GM18870 (cell line): ENCODE results near the gene CDK8.

Experiments
- ATAC-seq: cut with Tn5 transposase; IDR thresholded peaks from one replicate; pipeline ENCODE4 v1.9.1; 2021; ENCODE audit warnings: moderate library complexity; ENCODE audit not compliant: unreplicated experiment

The CDK8 gene

DNA sequence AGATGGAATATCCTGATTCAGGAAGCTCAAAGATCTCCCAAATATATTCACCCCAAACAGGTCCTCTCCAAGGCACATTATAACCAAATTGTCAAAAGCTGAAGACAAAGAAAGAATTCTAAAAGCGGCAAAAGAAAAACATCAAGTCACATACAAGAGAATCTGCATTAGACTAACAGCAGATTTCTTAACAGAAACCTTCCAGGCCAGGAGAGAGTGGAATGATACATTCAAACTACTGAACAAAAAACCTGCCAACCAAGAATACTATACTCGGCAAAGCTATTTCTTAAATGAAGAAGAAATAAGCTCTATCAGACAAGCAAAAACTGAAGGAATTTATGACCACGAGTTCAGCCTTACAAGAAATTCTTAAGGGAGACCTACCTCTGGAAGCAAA, 183.0 kb downstream of the CDK8 start:
- ATAC-seq = no peak

DNA sequence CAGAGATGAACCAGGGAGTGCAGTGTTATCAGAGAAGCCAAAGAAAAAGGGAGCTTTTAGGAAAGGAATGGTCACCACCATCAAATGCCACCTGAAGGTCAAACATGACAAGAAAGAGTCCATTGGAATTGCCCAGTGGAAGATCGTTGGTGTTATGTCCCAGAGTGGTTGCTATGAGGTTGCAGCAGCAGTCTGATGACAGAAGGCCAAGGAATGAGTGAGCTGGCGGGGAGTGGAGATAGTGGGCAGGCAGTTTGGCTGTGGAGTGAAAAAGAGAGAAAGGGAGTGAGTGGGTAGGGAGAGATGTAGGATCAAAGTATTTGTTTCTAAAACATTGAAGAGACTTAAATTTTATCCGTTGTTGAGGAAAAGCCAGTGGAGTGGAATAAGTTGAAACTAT, 186.2 kb downstream of the CDK8 start:
- no peak for ATAC-seq

DNA sequence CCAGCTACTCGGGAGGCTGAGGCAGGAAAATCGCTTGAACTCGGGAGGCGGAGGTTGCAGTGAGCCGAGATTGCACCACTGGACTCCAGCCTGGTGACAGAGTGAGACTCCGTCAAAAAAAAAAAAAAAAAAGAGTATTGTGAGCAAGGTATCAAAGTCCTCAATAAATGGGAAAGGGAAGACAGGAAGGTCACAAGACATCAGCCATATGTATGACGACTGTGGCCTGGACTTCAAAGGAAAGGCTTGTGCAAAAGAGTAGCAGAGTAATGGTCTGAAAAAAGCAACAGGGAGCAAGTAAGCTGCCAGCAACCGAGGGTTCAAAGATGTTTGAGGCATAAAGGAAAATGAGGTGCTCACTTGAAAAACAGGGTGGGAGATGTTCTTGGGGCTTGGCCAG, 187.5 kb downstream of the CDK8 start:
- no peak for ATAC-seq

DNA sequence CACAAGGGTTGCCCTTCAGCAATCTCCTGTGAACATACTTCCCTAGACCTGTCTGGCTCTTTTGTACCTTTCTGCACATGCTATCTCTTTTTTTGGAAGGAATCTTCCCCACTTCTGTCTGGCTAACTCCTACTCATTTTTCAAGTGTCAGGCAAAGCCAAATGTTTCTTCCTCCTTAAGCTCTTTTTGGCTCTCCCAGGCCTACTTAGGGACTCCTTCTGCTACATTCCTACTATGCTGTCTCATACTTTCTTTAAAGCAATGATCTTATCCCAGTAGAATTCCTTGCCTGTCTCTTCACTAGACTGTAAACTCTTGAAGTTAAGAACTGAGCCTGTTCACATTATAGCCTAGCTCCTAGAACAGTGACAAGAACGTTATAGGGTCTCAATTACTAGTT, 188.6 kb downstream of the CDK8 start:
- ATAC-seq = no peak

DNA sequence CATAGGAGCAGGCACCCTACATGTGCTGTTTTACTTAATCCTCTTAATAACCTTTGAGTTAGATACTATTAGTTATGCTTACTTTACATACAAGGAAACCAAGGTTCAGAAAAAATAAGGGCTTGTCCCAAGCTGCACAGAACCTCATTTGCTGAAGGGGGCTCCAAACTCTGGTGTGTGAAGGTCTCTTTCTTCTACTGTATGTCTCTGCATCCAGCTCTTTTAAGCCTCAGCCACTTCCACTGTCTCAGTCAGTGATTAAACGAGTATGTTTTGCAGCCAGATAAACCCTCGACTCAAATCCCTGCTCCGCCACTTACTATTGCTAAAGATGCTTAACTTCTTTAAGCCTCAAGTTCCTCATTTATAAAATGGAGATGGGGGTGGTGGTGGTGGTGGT, 191.2 kb downstream of the CDK8 start:
- no peak for ATAC-seq

GRCh38 chr13:26446751-26447150, 192.8 kb downstream of the CDK8 start:
- ATAC-seq = no peak

DNA sequence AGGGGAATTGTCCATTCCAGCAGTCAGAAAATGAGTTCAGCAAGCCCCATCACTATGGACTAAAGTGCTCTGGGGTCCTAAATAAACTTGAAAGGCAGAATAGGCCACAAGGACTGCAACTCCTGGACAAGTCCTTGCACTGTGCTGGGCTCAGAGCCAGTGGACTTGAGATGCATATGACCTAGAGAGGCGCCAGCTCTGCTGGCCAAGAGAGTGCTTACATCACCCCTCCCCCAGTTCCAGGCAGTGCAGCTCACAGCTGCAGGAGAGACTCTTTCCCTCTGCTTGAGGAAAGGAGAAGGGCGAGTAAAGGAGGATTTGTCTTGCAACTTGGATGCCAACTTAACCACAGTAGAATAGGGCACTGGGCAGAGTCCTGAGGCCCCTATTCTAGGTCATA, 194.1 kb downstream of the CDK8 start:
- no peak for ATAC-seq

DNA sequence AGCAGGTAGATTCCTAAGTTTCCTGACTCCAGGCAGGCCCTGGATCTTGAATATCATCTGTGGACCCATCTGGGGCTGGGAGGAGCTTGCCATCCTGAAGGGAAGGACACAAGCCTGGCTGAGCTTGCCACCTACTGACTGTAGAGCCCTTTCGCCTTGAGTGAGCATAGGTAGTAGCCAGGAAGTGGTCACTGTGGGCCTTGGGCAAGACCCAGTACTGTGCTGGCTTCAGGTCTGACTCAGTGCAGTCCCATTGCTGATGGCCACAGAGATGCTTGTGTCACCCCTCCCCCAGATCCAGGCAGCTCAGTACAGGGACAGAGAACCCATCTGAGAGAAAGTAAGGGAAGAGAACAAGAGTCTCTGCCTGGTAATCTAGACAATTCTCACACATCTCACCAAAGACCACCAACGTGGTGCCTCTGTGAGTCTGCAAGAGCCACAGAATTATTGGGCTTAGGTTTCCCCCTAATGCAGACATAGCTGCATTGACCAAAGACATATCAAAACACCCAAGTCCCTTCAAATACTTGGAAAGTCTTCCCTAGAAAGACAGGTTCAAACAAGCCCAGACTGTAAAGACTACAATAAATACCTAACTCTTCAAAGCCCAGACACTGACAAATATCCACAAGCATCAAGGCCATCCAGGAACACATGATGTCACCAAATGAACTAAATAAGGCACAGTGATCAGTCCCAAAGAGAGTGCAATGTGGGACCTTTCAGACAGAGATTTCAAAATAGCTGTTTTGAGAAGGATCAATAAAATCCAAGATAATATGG, 195.3 kb downstream of the CDK8 start:
- ATAC-seq = no peak
